Pulmonary artery endothelial cell (primary cell): ENCODE data around the gene C1orf21. TPM values are rescaled to one million over a fixed set of nuclear protein-coding genes. Genes with fewer than 3 reads are reported as not detected.

Experiments
- DNase-seq: peaks from one replicate; pipeline ENCODE4 v3.0.0-alpha.2; 2011; ENCODE audit warnings: low read depth, low spot score
- total RNA-seq: library from RNA; depleted of rRNA; stranded (reverse); fragments of >200 nt; gene quantifications from 2 replicates; pipeline ENCODE4 v1.2.3, GENCODE V29; 2014

The C1orf21 gene
- total RNA-seq, 1 donor from 2014 or later: 26.2 TPM

GRCh38 chr1:184387069-184387475, 243 bp downstream of the C1orf21 start:
- no peak for DNase-seq

- no peak for DNase-seq
Measured at GRCh38 chr1:184387476-184388318, 868 bp downstream of the C1orf21 start.

DNA sequence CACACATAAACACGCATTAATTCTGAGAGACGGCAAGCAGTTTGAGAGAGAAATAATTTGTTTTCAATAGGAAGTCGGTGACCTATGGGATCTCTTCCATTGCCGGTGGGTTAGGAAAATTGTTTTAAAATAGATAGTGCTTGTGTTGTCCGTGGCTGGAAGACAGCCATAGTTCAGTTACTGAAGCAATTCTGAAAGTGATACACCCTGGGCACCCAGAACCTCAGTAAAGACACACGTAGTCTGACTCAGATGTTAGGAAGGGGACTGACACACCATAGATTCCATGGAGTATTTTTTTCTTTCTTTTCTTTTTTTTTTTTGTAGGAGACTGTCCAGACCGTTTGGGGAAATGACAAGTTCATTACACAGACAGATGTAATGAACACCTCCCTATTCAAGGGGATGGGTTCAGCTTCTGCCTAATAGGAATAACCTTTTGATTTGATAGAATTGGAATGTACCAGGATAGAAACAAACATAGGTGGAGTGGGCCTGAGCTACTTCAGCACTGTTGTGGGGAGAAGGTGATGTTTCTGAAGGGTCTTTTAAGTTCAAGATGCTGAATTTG, 1.6 kb downstream of the C1orf21 start:
- no peak for DNase-seq

GRCh38 chr1:184388971-184389370, 2.1 kb downstream of the C1orf21 start:
- DNase-seq: no peak

DNA sequence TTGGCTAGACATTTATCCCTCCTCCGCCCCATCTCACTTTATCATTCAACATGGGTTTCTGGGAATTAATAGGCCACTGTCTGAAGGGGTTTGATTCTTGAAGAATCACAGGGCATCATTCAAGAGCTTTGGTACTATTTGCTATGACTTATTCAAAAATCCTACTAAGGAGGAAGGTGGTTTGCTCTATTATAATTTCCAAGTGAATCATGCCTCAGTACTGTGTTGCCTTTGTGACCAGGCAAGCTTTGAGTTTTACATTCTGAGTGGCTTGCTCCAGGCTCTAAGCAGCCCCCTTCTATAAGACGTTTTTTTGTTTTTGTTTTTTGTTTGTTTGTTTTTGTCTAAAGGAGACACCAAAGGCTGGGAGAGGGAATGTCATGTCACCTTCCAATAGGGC, 2.6 kb downstream of the C1orf21 start:
- DNase-seq: no peak

GRCh38 chr1:184390889-184391288, 4.1 kb downstream of the C1orf21 start:
- no peak for DNase-seq

DNA sequence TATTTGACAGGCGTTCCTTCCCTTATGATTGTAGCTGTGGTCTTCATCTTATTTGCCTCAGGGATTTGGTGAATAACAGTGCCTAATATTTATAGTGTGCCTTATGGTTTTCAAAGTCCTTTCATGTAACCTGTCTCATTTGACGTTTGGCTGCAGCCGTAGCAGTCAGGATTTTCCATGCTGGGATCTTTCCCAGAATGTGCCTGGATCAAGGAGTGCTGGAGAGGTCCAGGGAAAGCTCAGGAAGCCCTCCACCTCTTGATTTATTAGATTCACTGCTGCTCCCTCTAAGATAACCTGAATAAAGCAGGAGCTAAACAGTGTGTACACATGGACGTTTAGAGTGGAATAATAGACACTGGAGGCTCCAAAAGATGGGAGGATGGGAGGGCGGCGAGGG, 5.2 kb downstream of the C1orf21 start:
- no peak for DNase-seq

DNA sequence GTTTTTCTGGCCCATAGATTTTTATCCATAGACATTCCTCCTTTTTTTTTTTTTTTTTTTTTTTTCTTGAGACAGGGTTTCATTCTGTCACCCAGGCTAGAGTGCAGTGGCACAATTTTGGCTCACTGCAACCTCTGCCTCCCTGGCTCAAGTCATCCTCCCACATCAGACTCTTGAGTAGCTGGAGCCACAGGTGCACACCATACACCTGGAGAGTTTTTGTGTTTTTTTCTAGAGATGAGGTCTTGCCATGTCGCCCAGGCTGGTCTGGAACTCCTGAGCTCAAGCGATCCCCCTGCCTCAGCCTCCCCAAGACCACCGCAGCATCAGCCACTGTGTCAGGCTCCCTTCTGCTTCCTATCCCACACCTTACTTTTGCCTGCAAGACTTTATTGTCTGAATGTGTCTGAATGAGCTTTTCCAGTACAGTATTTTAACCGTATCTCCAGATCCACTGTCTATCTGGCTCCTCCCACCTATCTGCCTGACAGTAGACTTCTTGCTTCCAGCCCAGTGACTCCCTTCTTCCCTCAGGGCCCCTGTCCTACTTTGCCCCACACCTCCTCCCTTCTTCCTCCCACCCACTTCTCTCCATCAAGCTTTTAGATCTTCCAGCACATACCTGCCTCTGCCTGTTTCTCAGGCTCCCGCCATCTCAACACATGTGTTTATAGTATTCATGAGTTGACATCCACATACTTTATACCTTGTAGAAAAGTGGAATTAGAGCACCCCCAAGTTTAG, 6.1 kb downstream of the C1orf21 start:
- no peak for DNase-seq

GRCh38 chr1:184393962-184394361, 7.1 kb downstream of the C1orf21 start:
- DNase-seq: no peak

DNA sequence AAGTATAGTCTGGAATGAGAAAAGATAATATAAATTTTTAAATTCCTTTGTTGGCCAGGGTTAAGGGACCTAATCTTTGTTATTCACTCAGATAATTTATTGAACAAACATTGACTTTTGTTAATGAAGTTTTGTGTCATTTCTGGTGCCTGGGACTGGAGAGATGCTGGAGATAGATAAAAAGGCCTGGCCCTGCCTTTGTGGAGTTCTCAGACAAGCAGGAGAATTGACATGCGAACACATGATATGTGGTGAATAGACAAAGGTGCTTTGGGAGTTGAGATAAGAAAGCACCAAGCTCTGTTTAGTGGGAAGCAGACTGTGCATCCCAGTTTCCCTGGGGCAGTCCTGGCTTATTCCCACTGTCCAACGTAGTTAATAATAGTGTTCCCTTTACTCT, 8.5 kb downstream of the C1orf21 start:
- no peak for DNase-seq

GRCh38 chr1:184395937-184396480, 9.2 kb downstream of the C1orf21 start:
- no peak for DNase-seq

DNA sequence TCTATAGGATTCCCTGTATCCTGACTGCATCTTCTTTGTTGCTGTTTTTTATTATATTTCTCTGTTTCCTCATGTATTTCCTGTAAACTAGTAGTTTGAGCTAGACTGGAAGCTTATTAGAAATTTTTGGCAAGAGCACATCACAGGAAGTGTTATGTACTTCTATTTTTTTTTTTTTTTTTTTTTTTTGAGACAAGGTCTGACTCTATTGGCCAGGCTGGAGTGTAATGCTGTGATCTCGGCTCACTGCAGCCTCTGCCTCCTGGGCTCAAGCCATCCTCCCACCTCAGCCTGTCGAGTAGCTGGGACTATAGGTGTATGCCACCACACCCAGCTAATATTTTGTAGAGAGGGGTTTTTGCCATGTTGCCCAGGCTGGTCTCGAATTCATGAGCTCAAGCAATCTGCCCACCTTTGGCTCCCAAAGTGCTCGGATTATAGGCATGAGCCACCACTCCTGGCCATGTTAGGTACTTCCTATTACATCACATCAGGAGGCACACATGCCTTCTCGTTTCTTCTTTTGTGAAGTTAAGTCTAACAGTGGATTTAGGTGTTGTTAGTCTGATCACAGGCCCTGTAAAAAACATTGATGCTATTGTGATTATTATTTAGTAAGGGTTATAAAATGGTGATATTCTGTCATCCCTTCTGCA, 12.5 kb downstream of the C1orf21 start:
- DNase-seq: no peak

DNA sequence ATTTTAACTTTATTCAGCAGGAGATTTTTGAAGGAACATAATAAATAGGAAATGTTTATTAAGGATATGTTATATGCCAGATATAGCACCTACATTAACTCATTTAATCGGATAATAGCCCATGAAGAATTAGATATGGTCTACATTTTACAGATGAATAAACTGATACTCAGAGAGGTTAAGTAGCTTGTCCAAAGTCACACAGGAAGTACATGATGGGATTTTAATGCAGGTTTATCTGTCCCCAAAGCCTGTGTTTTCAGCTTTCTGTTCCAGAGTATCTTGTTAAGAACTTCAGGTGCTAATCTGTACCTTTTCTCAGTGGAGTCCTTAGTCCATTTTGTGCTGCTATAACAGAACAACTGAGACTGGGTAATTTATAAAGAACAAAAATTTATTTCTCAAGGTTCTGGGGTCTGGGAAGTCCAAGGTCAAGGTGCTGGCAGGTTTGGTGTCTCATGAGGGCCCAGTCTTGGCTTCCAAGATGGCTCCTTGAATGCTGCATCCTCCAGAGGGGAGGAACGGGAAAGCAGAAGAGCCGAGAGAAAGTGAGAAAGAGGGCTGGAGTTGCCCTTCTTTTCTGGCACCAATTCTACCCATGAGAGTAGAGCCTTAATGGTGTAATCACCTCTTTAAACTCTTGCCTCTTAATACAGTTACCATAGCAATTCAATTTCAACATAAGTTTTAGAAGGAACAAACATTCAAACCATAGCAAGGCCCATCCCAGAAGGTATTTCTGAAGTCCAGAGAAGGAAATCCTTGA, 17.3 kb downstream of the C1orf21 start:
- DNase-seq: no peak

- no peak for DNase-seq
Measured at GRCh38 chr1:184404727-184405027, 17.8 kb downstream of the C1orf21 start.

GRCh38 chr1:184405094-184405800, 18.4 kb downstream of the C1orf21 start:
- DNase-seq: no peak

- no peak for DNase-seq
Measured at GRCh38 chr1:184405801-184406142, 18.9 kb downstream of the C1orf21 start.

GRCh38 chr1:184406479-184406878, 19.6 kb downstream of the C1orf21 start:
- no peak for DNase-seq

DNA sequence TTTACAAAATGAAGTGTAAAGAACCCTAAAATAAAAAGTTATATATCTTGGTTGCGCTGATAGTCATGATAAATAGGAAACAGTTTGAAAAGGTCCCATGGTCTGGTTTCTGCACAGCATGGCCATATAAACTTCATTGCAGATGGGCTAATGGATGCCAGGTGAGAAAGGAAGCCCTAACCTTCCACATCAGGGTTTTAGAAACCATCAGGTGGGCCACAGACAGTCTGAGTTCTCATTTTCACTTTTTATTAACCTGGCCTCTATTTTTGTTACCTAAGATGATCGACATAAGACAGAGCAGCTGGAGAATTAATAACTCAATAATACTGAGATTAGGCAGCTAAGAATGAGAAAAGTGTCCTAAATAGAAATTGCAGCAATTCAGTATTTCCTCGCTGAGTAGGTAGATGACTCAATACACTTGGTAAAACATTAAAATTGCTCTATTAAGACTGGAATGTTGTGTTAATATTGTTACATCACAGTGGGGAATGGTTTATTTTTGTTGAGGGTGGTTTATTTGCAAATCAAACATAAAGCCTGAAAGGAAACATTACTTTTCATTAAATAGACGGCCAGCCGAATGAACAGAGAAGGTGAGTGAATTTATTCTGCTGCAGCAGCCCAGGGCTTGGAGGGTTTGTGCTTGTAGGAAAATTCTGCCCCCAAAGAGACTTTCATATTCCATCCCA, 21.1 kb downstream of the C1orf21 start:
- no peak for DNase-seq

DNA sequence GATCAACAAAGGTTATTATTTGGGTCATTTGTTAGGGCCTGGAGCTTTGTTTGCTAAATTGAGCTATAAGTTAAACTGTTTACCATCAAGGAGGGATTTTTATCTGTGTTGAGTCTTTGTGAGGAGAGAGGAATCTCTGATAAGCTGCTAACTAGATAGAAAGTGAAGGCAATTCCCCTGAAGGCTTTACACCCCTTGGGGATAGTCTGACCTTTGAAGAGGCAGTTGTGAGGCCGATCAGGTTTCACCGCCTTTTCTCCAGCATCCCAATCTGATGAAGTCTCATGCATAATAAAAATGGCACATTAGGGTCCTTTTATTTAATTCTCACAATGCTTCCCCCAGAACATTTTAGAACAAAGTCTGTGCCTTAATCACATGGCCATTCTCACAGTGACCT, 21.8 kb downstream of the C1orf21 start:
- DNase-seq: no peak

- DNase-seq: no peak
Measured at GRCh38 chr1:184409011-184409410, 22.2 kb downstream of the C1orf21 start.
